ENCODE results near the gene ARID1B. TPM values are rescaled to one million over a fixed set of nuclear protein-coding genes. Genes with fewer than 3 reads are reported as not detected.

The ARID1B gene
- total RNA-seq, 2 donors from 2014 or later: 74.0 to 110 TPM

DNA sequence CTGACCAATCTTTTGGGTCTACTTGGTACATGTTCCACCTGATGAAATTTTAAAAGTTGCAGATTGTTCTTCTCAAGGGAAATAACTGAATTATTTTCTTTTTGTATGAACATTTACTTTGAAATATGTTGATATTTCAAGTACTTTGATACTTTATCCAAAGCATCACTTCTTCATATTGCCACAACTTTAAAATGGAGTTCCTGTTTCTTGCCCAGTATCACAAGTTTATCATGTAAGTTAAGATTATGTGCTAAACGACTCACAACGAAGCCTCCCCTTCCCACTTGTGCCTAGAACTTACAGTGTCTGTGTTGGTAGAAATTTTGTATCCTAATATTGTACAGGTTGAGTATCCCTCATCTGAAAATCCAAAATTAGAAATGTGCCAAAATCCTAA, 108.4 kb downstream of the ARID1B start:
- Mint-ChIP-seq H3K36me3 (ENCODE audit: low read depth) (no peaks in the 10 kb centered on the region), H3K9me3 (no peaks in the 10 kb centered on the region), H3K27ac (no peak overlapping the region), H3K4me1 (peaks cover 49% of the 10 kb centered on the region), H3K4me3 (no peak overlapping the region), H3K27me3 (ENCODE audit: insufficient read depth) (no peaks in the 10 kb centered on the region)
- no peaks in the 10 kb centered on the region for H3K36me3 ChIP-seq (ENCODE audit: control insufficient read depth, insufficient read depth, low read length)
- no peak overlapping the region for H3K27ac ChIP-seq (ENCODE audit: low read depth, low read length)
- no peaks in the 10 kb centered on the region for H3K27me3 ChIP-seq (ENCODE audit: control insufficient read depth, insufficient read depth, low read length, poor library complexity, severe bottlenecking)
- H3K9me3 ChIP-seq (ENCODE audit: control insufficient read depth, low read length): no peaks in the 10 kb centered on the region
- no peak for DNase-seq
- H3K4me1 ChIP-seq (ENCODE audit: control insufficient read depth, insufficient read depth, low read length): peaks cover 4% of the 10 kb centered on the region
- 100% methylated on average over 1 of the region's 2 CpGs; no CpG with 5 or more reads in 1 of the 2 experiments for WGBS, 2 experiments (ENCODE audit: insufficient coverage in 1 of 2, insufficient read length in 1 of 2)
- H3K4me3 ChIP-seq (ENCODE audit: low read length): no peak overlapping the region
- H3K9ac ChIP-seq (ENCODE audit: extremely low read depth, low read length, poor library complexity, severe bottlenecking): no peak overlapping the region
- TF ChIP-seq, protein P1, sequence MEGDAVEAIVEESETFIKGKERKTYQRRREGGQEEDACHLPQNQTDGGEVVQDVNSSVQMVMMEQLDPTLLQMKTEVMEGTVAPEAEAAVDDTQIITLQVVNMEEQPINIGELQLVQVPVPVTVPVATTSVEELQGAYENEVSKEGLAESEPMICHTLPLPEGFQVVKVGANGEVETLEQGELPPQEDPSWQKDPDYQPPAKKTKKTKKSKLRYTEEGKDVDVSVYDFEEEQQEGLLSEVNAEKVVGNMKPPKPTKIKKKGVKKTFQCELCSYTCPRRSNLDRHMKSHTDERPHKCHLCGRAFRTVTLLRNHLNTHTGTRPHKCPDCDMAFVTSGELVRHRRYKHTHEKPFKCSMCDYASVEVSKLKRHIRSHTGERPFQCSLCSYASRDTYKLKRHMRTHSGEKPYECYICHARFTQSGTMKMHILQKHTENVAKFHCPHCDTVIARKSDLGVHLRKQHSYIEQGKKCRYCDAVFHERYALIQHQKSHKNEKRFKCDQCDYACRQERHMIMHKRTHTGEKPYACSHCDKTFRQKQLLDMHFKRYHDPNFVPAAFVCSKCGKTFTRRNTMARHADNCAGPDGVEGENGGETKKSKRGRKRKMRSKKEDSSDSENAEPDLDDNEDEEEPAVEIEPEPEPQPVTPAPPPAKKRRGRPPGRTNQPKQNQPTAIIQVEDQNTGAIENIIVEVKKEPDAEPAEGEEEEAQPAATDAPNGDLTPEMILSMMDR (conservative IDR thresholded peaks at IDR 0.05): no peak

DNA sequence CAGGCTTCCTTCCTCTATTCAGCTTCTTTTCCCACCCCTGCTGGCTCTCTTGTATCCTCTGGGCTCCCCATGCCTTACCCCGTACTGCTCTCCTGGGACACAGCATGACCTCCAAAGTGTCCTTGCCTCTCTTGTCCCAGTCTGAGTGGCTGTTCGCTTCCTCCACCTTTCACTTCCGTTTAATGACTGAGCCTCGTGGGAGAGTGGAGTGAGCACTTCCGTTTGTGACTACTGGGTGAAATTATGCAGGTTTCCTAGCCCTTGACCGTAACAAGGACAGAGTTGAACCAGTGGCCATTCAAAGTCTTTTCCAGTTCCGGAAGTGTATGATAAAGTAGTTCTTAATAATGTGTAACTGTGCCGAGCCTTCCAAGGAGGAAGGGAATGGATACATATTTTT, 109.2 kb downstream of the ARID1B start:
- Histone ChIP-seq H3K9ac (ENCODE audit: extremely low read depth, low read length, poor library complexity, severe bottlenecking) (no peak overlapping the region), H3K27ac (ENCODE audit: low read depth, low read length) (no peak overlapping the region), H3K9me3 (ENCODE audit: control insufficient read depth, low read length) (no peaks in the 10 kb centered on the region), H3K4me3 (ENCODE audit: low read length) (no peak overlapping the region), H3K4me1 (ENCODE audit: control insufficient read depth, insufficient read depth, low read length) (peaks cover 4% of the 10 kb centered on the region), H3K27me3 (ENCODE audit: control insufficient read depth, insufficient read depth, low read length, poor library complexity, severe bottlenecking) (no peaks in the 10 kb centered on the region), H3K36me3 (ENCODE audit: control insufficient read depth, insufficient read depth, low read length) (no peaks in the 10 kb centered on the region)
- no peak overlapping the region for H3K27ac Mint-ChIP-seq
- no peak overlapping the region for H3K4me3 Mint-ChIP-seq
- peaks cover 53% of the 10 kb centered on the region for H3K4me1 Mint-ChIP-seq
- DNase-seq: no peak
- H3K9me3 Mint-ChIP-seq: no peaks in the 10 kb centered on the region
- TF ChIP-seq, protein P1 (conservative IDR thresholded peaks at IDR 0.05): no peak
- 81 to 100% methylated on average over 2 to 7 of the region's 8 CpGs for WGBS, 2 experiments (ENCODE audit: insufficient coverage in 1 of 2, insufficient read length in 1 of 2)
- no peaks in the 10 kb centered on the region for H3K36me3 Mint-ChIP-seq (ENCODE audit: low read depth)
- H3K27me3 Mint-ChIP-seq (ENCODE audit: insufficient read depth): no peaks in the 10 kb centered on the region

DNA sequence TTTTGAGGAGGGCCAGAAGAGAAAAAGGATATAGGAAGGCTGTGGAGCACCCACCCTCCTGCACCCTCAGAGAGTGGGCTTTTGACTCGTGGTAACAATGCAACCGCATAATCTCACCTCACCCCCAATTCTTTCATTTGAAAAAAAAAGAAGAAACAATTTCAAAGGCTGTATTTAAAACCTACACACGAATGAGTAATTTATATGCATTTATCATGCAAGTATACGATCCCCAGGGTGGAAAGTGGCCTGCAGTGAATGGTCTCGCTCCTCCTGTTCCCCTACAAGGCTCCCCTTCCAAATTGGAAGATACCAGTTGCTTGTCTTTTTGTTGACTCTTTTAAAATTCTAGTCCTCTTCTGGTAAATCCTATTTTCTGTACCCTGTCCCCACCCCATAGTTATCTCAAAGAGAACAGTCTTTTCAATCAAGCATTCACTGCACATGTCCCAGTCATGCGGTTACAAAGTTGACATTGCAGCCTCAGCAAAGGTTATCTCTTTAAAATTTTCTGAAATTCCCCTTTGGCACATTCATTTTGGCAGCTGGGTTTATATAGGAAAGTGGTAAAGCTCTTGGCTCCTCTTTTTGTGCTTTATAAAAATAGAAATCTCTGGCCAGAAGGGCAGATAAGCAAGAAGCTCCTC, 110.6 kb downstream of the ARID1B start:
- H3K27ac ChIP-seq (ENCODE audit: low read depth, low read length): no peak overlapping the region
- H3K4me3 ChIP-seq (ENCODE audit: low read length): no peak overlapping the region
- no peaks in the 10 kb centered on the region for H3K27me3 ChIP-seq (ENCODE audit: control insufficient read depth, insufficient read depth, low read length, poor library complexity, severe bottlenecking)
- 55 to 62% methylated on average over 4 to 6 of the region's 6 CpGs for WGBS, 2 experiments (ENCODE audit: insufficient coverage in 1 of 2, insufficient read length in 1 of 2)
- TF ChIP-seq, protein P1 (conservative IDR thresholded peaks at IDR 0.05): no peak
- Mint-ChIP-seq H3K9me3 (no peaks in the 10 kb centered on the region), H3K36me3 (ENCODE audit: low read depth) (no peaks in the 10 kb centered on the region), H3K27ac (no peak overlapping the region), H3K4me1 (peaks cover 49% of the 10 kb centered on the region), H3K4me3 (no peak overlapping the region), H3K27me3 (ENCODE audit: insufficient read depth) (no peaks in the 10 kb centered on the region)
- DNase-seq: no peak
- no peak overlapping the region for H3K9ac ChIP-seq (ENCODE audit: extremely low read depth, low read length, poor library complexity, severe bottlenecking)
- H3K4me1 ChIP-seq (ENCODE audit: control insufficient read depth, insufficient read depth, low read length): peaks cover 4% of the 10 kb centered on the region
- H3K36me3 ChIP-seq (ENCODE audit: control insufficient read depth, insufficient read depth, low read length): no peaks in the 10 kb centered on the region
- no peaks in the 10 kb centered on the region for H3K9me3 ChIP-seq (ENCODE audit: control insufficient read depth, low read length)

Data from endodermal cell (in vitro differentiated cells).